GM19099 (cell line): ENCODE data around the gene OTOF.

Experiments
- POLR2A ChIP-seq: IDR thresholded peaks from 3 replicates; pipeline ENCODE4 v1.6.1; 2011; ENCODE audit warnings: low read depth; ENCODE audit not compliant: insufficient read length; ENCODE audit errors: extremely low read depth

The OTOF gene

GRCh38 chr2:26477126-26477910 is 606 bp downstream of the OTOF start:
- no peak for TF ChIP-seq POLR2A

- TF ChIP-seq POLR2A: no peak
These were observed 2.0 kb downstream of the OTOF start for GRCh38 chr2:26475832-26476501.

GRCh38 chr2:26475037-26475436 is 2.9 kb downstream of the OTOF start:
- TF ChIP-seq POLR2A: no peak

GRCh38 chr2:26474261-26474785 is 3.6 kb downstream of the OTOF start:
- no peak for TF ChIP-seq POLR2A

- no peak for TF ChIP-seq POLR2A
These were observed 4.1 kb downstream of the OTOF start for GRCh38 chr2:26473796-26474195.

- TF ChIP-seq POLR2A: no peak
These were observed 4.9 kb downstream of the OTOF start for GRCh38 chr2:26472821-26473655.

GRCh38 chr2:26471766-26472706 is 5.9 kb downstream of the OTOF start:
- TF ChIP-seq POLR2A: no peak

- no peak for TF ChIP-seq POLR2A
These were observed 6.6 kb downstream of the OTOF start for GRCh38 chr2:26471289-26471688.

- no peak for TF ChIP-seq POLR2A
These were observed 7.2 kb downstream of the OTOF start for GRCh38 chr2:26470601-26471260.

GRCh38 chr2:26469955-26470354 is 8.0 kb downstream of the OTOF start:
- no peak for TF ChIP-seq POLR2A

GRCh38 chr2:26469092-26469710 is 8.7 kb downstream of the OTOF start:
- TF ChIP-seq POLR2A: no peak

GRCh38 chr2:26466662-26467310 is 11.1 kb downstream of the OTOF start:
- no peak for TF ChIP-seq POLR2A

- no peak for TF ChIP-seq POLR2A
These were observed 11.9 kb downstream of the OTOF start for GRCh38 chr2:26465981-26466471.

- TF ChIP-seq POLR2A: no peak
These were observed 12.5 kb downstream of the OTOF start for GRCh38 chr2:26465266-26465925.
